Activated CD4-positive, alpha-beta T cell treated with anti-CD3 and anti-CD28 coated beads for 48 hours (primary cell): ENCODE measurements around the gene NPHP4.

Experiments
- DNase-seq: peaks from one replicate; pipeline ENCODE4 v3.0.0-alpha.2; 2020

Gene NPHP4

GRCh38 chr1:5967351-5968160 lies 24.7 kb downstream of the NPHP4 start:
- DNase-seq, result no peak

- no peak for DNase-seq
Observed at GRCh38 chr1:5966543-5967205, 25.6 kb downstream of the NPHP4 start.

GRCh38 chr1:5965586-5966131 lies 26.6 kb downstream of the NPHP4 start:
- no peak for DNase-seq

- no peak for DNase-seq
Observed at GRCh38 chr1:5962265-5963105, 29.7 kb downstream of the NPHP4 start.

GRCh38 chr1:5961601-5962000 lies 30.6 kb downstream of the NPHP4 start:
- DNase-seq, result no peak

GRCh38 chr1:5960336-5960735 lies 31.9 kb downstream of the NPHP4 start:
- no peak for DNase-seq

- no peak for DNase-seq
Observed at GRCh38 chr1:5959667-5960230, 32.5 kb downstream of the NPHP4 start.

- DNase-seq, result no peak
Observed at GRCh38 chr1:5959087-5959486, 33.1 kb downstream of the NPHP4 start.

- DNase-seq, result no peak
Observed at GRCh38 chr1:5956022-5956830, 36.0 kb downstream of the NPHP4 start.

- no peak for DNase-seq
Observed at GRCh38 chr1:5955479-5955977, 36.7 kb downstream of the NPHP4 start.

- no peak for DNase-seq
Observed at GRCh38 chr1:5954964-5955363, 37.3 kb downstream of the NPHP4 start.

- no peak for DNase-seq
Observed at GRCh38 chr1:5953386-5953785, 38.8 kb downstream of the NPHP4 start.

- no peak for DNase-seq
Observed at GRCh38 chr1:5951846-5952410, 40.3 kb downstream of the NPHP4 start.

- no peak for DNase-seq
Observed at GRCh38 chr1:5950994-5951785, 41.0 kb downstream of the NPHP4 start.

GRCh38 chr1:5950201-5950895 lies 41.9 kb downstream of the NPHP4 start:
- DNase-seq, result no peak

- no peak for DNase-seq
Observed at GRCh38 chr1:5949761-5950100, 42.5 kb downstream of the NPHP4 start.

- DNase-seq, result no peak
Observed at GRCh38 chr1:5949085-5949760, 43.0 kb downstream of the NPHP4 start.

- no peak for DNase-seq
Observed at GRCh38 chr1:5948681-5949005, 43.6 kb downstream of the NPHP4 start.

- no peak for DNase-seq
Observed at GRCh38 chr1:5947978-5948680, 44.1 kb downstream of the NPHP4 start.
